HG02798 (cell line): ENCODE results near the gene WNT5A.

Experiments used
- ATAC-seq: cut with Tn5 transposase; IDR thresholded peaks from one replicate; pipeline ENCODE4 v1.9.1; 2021; ENCODE audit warnings: mild to moderate bottlenecking; ENCODE audit not compliant: unreplicated experiment, poor library complexity

Gene WNT5A

DNA sequence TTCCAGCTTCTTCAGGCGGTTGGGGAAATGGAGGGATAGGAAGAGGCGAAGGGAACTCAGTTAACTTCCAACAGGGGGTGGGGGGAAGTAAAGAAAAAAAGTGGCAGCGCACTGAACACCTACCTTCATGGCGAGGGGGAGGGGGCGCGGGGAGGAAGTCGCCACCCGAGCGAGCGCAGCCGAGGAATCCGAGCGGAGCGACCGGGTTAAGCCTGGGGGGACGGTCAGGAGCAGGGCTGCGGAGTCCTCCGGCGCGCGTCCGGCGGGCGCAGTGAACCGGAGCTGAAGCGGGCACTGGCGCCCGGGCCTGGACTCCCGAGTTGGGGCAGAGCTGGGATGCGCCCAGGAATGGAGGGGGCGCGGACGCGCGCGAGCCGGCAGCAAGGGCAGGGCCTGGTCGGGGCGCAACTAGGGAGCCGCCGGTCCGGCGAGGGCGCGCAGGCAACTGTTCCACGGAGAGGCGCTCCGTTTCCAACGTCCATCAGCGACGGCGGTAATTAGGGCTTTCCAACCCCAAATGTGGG is at the start of gene WNT5A:
TSS of gene WNT5A (minus strand) at position 450 of the 524 bp plus-strand sequence. CDS start at position 129, 321 bp downstream.
- ATAC-seq = no peak

DNA sequence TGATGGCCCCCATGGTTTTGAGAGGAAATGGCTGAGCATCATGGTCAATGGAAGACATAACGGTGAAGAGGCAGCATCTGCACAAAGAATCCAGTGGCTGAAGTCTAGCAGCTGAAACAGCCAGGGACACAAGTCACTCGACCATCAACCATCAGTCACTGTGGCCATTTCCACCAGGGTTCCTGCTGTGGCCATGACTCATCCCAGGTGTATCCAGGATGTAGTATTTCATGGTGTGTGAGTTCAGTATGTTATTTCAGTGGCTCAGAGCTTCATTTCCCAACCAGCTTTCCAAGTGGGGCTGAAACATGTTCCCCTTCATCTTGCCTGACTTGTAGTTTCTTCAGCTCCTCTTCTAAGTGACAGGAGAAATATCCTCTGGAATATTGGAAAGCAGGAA is 47.8 kb upstream of the WNT5A start:
- no peak for ATAC-seq

DNA sequence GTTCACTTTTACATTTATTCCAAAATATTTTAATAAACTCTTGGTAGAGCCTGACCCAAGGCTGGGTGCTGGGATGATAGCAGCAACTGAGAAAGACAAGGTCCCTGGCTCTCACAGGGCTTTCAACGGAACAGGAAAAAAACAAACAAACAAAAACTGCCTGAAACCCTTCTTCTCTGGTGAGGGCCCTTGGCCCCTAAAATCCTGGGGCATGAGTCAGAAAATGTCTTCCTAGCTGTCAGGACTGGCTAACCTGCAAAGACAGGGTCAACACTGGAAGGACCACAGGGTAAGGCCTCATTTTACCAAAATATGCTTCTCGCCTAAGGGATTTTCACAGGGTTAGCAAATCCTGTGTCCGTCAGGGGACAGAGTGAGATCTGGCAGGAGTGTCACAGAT is 45.7 kb upstream of the WNT5A start:
- ATAC-seq = no peak

DNA sequence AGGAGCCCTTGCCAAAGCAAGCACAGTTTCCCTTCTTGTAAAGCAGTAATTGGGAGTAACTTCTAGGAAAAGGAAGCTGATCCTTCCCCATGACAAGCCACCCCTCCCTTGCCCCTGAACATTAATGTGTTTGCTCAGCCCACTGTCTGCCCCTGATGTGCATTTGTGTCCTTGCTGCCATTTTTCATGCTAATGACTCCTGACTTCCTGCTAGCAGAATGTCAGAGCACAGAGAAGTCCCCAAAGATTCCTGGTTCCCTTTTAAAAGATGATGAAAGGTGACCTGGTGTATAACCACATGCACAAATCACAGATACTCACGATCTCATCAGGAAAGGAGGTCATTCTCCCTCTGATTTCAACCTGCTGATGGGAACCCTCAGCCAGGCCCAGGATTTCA is 44.2 kb upstream of the WNT5A start:
- ATAC-seq = no peak

DNA sequence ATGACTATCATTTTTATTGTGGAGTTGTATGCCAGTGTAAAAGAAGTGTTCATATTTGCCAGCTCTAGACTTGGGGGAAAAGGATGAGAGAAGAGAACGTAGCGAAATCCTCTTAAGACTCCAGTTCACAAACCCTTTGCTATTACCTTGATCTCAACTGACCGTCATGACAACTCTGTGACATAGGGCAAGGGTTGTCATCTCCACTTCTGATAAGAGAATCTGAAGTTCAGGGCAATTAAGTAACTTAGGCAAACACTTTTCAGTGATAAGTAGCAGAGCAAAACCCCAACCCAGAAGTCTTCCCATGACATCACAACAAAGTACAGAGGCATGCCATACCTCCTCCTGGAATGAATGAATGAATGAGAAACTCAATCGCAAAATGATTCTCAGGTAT is 40.3 kb upstream of the WNT5A start:
- no peak for ATAC-seq

DNA sequence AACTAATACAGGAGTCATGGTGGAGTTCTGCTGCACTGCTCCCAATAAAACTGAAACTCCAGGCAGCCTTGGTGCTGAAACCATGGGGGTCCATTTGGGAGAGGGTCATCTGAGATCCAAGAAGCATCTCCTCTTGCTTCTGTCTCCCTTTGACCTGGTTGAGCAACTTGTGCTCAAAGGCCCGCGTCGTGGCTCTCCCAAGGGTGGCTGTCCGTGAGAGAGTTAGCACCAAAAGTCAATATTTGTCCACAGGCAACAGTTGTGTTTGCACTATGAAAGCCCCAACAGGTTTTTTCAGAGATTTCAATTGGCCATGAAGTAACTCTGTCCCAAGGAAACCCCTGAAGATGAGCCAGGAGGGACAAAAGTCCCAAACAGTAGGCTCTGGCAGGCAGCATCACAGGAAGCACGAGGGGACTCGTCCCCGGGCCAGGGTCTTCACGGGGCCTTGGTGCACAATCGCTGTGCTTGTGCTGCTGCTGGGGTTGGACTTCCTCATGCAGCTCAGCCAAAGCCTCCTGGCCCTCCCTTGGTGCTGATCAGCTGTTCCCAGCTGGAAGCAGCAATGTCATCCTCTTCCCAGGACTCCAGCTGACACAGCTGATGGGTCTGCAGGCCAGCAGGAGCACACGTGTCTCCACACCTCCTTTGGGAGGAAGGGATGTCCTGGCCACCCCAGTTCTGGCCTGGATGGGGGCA is 39.4 kb upstream of the WNT5A start:
- no peak for ATAC-seq

DNA sequence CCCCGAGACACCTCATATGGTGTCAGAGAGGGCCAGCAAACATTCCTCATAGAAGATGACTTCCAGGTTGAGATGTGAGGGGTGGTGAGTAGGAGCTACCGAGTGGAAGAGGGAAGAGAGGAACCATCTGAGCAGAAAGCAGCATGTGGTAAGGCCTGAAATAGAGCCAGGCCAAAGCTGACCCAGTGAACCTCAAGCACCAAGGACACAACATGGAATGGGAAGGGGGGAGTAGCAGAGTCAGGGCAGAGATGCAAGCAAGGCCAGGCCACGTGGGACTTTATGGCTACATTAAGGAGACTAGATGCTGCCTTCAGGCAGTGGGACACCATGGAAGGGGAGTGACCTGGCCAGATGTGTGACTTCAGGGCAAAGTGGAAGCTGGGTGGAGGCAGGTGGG is 38.3 kb upstream of the WNT5A start:
- no peak for ATAC-seq

DNA sequence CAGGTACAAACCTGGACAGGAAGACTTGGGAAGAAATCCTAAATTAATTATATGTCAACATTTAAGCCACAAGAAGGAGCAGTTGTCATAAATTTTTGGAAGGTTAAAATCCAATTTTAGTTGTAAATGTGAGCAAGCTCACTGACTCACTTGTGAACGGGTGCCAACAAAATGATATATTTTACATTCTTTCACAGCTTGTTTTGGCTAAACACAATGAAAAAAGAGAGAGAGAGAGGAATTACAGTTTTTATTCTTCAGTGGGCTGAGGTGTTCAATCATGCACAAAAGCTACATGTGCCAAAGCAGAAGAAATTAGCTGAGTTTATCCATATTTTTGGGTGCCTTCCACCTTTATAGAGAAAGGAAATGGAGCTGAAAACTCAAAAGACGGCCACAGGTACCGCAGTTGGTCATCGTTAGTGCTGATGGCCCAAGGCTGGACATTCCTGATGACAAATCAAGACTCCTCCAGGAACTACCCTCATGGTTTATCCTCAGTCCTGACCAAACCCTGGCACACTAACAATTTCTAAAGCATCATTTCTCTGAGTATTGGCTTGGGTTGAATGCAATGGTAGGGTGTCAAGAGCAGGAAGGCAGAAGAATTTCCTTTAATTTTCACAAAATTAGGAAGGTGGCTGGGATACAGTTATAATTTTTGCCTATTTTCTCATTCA is 37.6 kb upstream of the WNT5A start:
- no peak for ATAC-seq

DNA sequence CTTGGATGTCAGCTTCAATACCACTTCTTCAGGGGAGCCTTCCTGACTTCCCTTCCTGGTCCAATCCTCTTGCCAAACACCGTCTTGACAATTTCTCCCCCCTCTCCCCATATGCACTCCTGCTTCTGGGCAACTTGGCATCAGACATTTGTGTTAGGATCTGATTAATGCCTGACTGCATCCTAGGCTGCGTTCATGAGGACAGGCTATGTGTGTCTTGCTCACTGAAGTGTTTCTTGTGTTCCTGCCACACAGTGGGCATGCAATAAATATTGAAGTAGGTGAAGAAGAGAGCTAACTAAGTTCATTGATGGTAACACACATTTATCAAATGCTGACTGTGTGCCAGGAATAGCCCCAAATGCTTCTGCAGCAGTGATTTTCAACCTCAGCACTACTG is 36.4 kb upstream of the WNT5A start:
- no peak for ATAC-seq

DNA sequence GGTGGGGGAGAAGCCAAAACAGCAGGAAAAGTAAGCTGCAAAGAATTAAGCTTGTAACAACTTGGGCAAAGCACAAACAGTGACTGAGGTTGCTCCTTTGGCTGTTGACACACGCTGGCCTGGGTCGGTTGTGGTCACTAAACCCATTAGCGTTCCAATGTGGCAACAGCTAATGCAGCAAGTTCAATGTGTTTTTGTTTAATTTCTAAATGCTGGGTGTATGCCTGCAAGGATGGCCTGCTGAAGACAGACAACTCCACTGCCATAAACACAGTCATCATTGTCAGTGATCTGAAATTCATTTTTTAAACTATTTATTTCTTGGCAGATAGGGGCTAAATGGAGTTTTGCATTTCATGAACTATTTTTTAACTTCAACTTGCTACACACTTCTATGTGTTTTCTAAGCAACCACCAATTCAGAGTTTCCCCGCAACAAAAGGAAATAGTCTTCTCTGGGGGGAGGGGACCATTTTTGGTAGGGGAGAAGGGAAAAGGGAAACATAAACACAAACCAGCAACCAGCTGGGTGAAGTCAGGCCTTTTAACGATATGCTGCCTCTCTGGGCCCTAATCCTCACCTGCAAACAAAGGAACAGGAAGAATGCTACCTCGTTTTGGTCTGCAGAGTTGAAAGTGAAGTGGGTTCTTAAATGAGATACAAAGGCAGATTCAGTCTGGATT is 34.8 kb upstream of the WNT5A start:
- no peak for ATAC-seq

DNA sequence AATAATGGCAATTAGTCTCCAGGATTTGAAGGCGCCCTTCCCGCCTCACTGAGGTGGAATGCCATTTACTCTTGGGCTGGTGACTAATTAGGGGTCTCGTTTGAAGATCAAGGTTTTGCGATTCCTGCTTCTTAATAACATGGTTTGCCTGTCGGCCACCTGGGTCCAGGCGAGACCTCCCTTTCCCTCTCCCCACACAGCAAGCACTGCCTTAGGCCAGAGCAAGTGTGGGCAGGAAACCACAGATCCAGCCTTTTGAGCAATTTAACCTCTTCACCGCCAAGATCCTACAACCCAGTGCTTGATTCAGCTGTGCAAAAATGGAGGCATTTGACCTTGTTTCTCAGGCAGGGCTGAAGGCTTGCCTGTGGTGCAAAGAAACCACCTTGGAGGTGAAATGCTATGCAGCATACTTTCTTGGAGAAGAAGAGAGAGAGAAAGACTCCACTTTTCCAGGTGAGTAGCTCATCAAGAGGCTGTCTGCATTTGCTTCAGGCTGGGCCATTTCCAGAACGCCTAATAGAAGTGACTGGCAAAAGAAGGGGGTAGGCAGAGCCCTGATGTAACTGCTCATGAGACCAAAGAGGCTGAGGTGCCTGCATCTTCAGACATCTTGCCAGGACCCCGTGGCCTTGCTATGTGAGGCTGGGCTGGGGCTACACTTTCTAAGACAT is 34.1 kb upstream of the WNT5A start:
- ATAC-seq = no peak

DNA sequence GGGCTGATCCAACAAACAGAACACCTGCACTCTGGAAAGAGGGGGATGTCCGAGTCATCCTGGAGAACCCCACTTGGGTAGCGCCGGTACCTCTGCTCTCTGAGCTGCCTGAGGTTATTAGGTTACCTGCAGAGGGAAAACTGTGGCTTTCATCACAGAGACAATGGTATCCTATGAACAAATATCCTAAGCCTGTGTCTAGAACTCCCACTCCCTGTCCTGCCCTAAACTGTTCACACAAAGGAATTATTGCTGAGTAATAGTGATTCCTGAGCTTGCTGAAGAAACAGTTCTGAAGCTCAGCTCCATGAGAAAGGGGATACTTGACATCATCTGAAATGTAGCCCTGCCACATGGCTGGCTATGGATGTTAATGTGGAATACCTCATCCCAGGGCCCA is 31.9 kb upstream of the WNT5A start:
- no peak for ATAC-seq

DNA sequence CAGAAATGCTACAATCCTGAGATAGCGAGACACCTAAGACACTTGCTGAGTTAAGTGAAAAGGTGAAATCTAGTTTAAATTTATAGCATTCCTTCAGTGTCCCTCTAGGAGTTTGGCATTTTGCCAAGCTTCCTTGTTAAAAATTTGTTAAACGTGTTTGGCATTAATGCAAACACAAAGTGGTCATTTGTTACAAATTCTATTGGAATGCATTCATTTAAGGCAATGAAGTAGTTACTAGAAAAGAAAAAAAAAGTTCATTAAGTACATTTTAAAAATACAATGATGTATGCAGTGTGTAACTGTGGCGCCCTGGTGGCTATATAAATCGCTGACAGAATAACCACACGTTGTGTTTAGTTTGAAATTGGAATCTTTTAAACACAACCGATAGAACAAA is 31.3 kb upstream of the WNT5A start:
- no peak for ATAC-seq

DNA sequence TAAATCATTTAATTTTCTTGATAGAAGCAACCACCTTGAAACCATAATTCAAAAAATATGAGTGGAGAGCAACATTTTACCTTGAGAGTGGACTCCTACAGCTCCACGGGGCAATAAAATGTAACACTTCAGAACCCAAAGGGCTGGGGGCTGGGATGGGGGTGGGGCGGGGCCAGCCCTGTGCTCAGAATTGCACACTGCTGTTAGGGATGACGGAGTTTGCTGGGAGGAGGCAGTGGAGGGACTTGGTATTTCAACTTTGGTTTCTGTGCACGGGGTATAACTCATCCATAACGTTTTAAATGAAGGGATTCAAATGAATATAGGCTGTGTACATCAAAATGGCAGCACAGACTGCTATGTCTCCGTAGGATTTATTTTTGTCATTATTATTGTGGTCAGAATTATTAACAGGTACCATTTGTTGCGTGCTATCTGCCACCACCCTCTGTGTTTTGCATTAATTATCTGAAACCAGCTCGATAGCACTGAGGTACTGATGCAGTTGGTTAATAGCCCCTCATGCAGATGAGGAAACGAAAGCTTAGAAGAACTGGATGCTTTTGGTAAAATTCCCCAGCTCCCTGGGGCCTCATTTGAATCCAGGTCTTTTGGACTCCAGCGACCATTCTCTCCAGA is 29.4 kb upstream of the WNT5A start:
- peak; percentile 35 for ATAC-seq

DNA sequence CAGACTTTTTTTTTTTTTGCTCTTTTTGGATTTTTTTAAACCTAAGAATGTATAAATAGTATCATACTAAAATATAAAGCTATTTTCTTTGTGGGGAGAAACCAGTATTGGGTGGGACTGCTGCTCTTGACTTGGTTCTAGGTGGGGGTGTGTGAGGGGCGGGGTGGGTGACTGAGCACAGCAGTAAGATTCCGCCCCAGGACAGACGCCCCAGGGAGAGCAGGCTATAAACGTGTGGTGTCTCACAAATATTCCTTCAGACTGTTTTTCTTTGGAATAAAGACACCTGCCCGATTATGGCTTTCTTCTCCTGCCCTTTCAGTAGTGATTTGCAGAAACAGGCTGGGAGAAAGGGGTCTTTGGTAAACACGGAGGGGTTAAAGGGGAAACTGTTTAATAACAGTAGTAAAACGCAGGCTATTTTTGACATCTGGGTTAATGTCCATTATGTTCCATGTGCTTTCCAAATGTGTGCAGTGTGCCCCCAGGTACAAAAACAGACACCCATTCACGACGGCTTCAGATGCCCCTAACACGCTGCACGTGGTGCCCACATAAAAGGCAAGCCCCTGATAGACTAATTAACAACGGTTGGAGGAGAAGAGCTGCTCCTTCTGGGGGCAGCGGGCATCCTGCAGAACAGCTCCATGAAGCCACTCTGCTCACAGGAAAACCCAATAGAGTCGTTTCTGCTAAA is 28.6 kb upstream of the WNT5A start:
- ATAC-seq = no peak

DNA sequence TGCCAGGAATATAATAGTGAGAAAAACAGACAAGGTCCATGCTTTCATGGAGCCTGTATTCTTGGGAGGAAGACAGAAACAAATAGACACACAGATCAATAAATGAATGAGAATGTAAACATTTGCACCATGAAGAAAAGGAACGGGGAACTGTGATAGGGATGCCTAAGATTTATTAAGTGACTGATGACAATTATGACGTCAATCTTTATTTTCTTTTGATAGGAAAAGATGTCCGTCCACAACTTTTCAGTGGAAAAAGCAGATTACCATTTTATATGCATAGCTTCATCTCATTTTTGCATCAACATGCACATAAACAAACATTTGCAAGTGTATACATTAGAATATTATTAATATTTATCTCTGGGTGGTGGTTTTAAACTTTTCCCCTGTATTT is 27.9 kb upstream of the WNT5A start:
- ATAC-seq = no peak

DNA sequence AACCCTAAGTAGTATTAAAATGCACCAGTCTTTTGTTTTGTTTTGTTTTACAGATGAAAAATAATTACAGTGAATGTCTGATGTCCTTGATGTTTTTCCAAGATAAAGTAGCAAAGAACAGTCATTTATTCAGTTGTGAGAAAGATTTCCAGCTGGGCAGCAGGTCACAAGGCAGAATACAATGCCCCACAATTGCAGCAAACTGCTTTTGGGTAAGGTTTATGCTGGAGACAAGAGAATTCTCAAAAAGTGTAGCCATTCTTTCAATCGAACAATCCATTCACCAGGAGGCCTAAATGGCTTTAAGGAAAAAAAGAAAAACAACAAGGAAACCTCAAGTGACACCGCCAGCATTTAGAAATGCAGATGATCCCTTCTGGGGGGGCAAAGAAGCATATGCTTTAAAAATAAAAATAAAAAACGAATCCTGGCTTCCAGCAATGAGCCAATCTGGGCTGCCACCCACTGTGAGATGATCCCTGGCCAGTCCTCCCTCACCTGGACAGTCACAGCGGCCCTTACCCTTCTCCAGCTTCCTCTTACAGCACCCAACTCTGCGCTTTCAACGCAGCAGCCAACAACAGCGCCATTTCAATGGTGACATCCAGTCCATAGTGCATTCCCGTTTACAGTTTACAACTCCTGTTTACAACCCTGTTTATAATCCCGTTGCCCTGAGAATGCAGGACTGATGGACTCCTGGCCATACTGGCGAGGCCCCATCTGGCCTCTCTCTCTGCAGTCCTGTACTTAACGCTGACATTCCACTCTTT is 25.7 kb upstream of the WNT5A start:
- no peak for ATAC-seq

DNA sequence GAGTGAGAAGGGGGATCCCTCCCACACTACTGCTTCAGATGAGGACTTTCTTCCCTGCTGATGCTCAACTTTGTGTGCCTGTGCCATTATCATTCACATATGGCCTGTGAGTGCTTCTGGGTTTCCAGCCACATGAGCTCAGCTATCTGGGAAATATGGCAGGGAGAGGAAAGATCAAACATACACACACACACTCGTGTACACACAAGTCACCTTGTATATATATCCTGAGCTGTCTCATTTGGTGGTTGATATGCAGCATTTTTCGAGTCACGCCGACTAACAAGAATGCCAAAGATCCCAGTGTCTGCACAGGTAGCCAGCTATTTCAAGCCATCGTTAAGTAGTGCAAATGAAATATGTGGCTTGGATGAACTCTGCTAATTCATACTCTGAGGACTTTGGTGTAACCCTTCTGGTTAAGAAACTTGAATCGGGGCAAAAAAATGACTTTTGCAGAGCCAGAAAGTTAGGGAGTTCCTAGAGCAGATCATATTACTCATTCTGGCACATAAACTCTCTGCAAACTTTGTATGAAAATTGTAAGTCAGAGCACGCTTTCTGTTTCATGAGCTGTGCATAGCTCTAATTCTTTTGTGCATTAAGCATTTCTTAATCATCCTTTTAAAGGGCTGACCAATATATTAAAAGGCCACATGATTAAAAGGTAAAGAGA is 24.9 kb upstream of the WNT5A start:
- no peak for ATAC-seq

DNA sequence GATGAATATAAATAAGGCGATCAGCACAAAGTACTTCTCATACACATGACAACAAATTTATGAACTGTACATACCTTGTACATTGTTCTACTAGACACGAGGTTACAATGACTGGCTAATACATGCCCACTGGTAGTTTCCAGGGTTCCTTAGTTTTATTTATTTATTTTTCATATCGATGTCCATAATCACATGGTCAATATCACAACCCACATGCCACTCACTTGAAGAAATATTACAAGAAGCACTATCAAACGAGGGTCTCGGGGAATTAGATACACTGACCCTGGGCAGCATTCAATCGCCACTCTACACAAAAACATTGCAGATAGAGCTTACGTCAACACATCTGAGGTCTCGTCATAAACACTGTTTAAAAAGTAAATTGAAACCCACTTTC is 21.2 kb upstream of the WNT5A start:
- ATAC-seq = no peak
